Immature natural killer cell (primary cell): ENCODE results near the gene DFFA. TPM values are rescaled to one million over a fixed set of nuclear protein-coding genes. Genes with fewer than 3 reads are reported as not detected.
"Not testable (repeated sequence)": the region's sequence is repeated elsewhere in the genome, so short reads cannot be mapped to it uniquely, and the experiment has no call there.

Experiments
- DNase-seq, 3 donors: peaks; one replicate each; pipeline ENCODE4 v3.0.0; 2022; ENCODE audit warnings: mixed read lengths in 1 of 3
- H3K27ac Mint-ChIP-seq, 6 donors: one replicate each; pipeline ENCODE4 v1.8.0; 2020; ENCODE audit warnings: mixed read lengths in 6 of 6, mild to moderate bottlenecking in 5 of 6, inconsistent platforms in 4 of 6, moderate library complexity in 3 of 6
- H3K27me3 Mint-ChIP-seq, 3 donors: one replicate each; pipeline ENCODE4 v1.8.0; 2020 to 2021; ENCODE audit warnings: low read depth in 3 of 3, mild to moderate bottlenecking in 3 of 3, mixed read lengths in 3 of 3, moderate library complexity in 3 of 3, inconsistent platforms in 1 of 3
- H3K36me3 Mint-ChIP-seq, 3 donors: one replicate each; pipeline ENCODE4 v1.8.0; 2020; ENCODE audit warnings: mixed read lengths in 3 of 3, inconsistent platforms in 2 of 3, mild to moderate bottlenecking in 2 of 3
- H3K4me1 Mint-ChIP-seq, 2 donors: one replicate each; pipeline ENCODE4 v1.8.0; 2020; ENCODE audit warnings: inconsistent platforms in 2 of 2, mild to moderate bottlenecking in 2 of 2, mixed read lengths in 2 of 2, moderate library complexity in 1 of 2
- H3K4me3 Mint-ChIP-seq, 5 donors: one replicate each; pipeline ENCODE4 v1.8.0; 2020; ENCODE audit warnings: mild to moderate bottlenecking in 5 of 5, mixed read lengths in 5 of 5, inconsistent platforms in 3 of 5, moderate library complexity in 3 of 5
- H3K9me3 Mint-ChIP-seq, 6 donors: one replicate each; pipeline ENCODE4 v1.8.0; 2020; ENCODE audit warnings: mild to moderate bottlenecking in 6 of 6, mixed read lengths in 6 of 6, inconsistent platforms in 4 of 6, moderate library complexity in 3 of 6
- polyA plus RNA-seq, 3 donors: library from polyadenylated mRNA; unstranded; fragments of 300-500 nt; fragmentation: Illumina TruSeq; gene quantifications; one replicate each; pipeline ENCODE4 v1.2.3, GENCODE V29; 2021

The DFFA gene
- polyA plus RNA-seq, 3 donors from 2014 or later = 24.9 to 37.6 (median 28.6) TPM

- peaks cover 2 to 10% (median 2%) of the 10 kb centered on the region in 3 donors for H3K27me3 Mint-ChIP-seq
- no peak overlapping the region for H3K4me3 Mint-ChIP-seq
Measured at GRCh38 chr1:10424651-10425050, 47.7 kb downstream of the DFFA start.

GRCh38 chr1:10424034-10424433, 48.3 kb downstream of the DFFA start:
- Mint-ChIP-seq H3K4me1 (peaks cover 3 to 5% of the 10 kb centered on the region in 2 donors), H3K27ac (no peak overlapping the region), H3K36me3 (peaks cover 9 to 15% (median 13%) of the 10 kb centered on the region in 3 donors), H3K27me3 (peaks cover 2 to 4% (median 2%) of the 10 kb centered on the region in 3 donors), H3K9me3 (no peaks in the 10 kb centered on the region), H3K4me3 (no peak overlapping the region)
- no peak for DNase-seq

More at GRCh38 chr1:10424651-10425050, 47.7 kb downstream of the DFFA start:
- Mint-ChIP-seq H3K4me1 (peaks cover 3 to 5% of the 10 kb centered on the region in 2 donors), H3K9me3 (no peaks in the 10 kb centered on the region), H3K27ac (no peak overlapping the region), H3K36me3 (peaks cover 4 to 10% (median 10%) of the 10 kb centered on the region in 3 donors)
- DNase-seq = no peak

GRCh38 chr1:10421637-10422036, 50.7 kb downstream of the DFFA start:
- no peak for DNase-seq
- Mint-ChIP-seq H3K4me1 (no peaks in the 10 kb centered on the region), H3K9me3 (no peaks in the 10 kb centered on the region), H3K4me3 (no peak overlapping the region), H3K27me3 (peaks cover 0 to 2% (median 2%) of the 10 kb centered on the region in 3 donors), H3K27ac (no peak overlapping the region), H3K36me3 (peaks cover 13 to 33% (median 15%) of the 10 kb centered on the region in 3 donors)

- H3K36me3 Mint-ChIP-seq = peaks cover 16 to 44% (median 19%) of the 10 kb centered on the region in 3 donors
- no peaks in the 10 kb centered on the region for H3K9me3 Mint-ChIP-seq
Measured at GRCh38 chr1:10419351-10419750, 53.0 kb downstream of the DFFA start.

GRCh38 chr1:10418741-10419140, 53.6 kb downstream of the DFFA start:
- not testable (repeated sequence) for DNase-seq, H3K27ac Mint-ChIP-seq, H3K4me1 Mint-ChIP-seq, H3K9me3 Mint-ChIP-seq, H3K27me3 Mint-ChIP-seq, H3K4me3 Mint-ChIP-seq
- peaks cover 16 to 50% (median 23%) of the 10 kb centered on the region in 3 donors for H3K36me3 Mint-ChIP-seq

More at GRCh38 chr1:10419351-10419750, 53.0 kb downstream of the DFFA start:
- Mint-ChIP-seq H3K4me1 (peaks cover 0 to 3% of the 10 kb centered on the region in 2 donors), H3K4me3 (no peak overlapping the region), H3K27me3 (peaks cover 0 to 2% (median 2%) of the 10 kb centered on the region in 3 donors), H3K27ac (peak overlapping the region in 1 of 6 donors; percentile 50)
- DNase-seq = no peak

GRCh38 chr1:10415967-10416366, 56.4 kb downstream of the DFFA start:
- DNase-seq, H3K27me3 Mint-ChIP-seq, H3K27ac Mint-ChIP-seq, H3K4me1 Mint-ChIP-seq, H3K4me3 Mint-ChIP-seq, H3K9me3 Mint-ChIP-seq: not testable (repeated sequence)
- peaks cover 27 to 75% (median 43%) of the 10 kb centered on the region in 3 donors for H3K36me3 Mint-ChIP-seq

- DNase-seq = no peak
Measured at GRCh38 chr1:10415211-10415930, 57.0 kb downstream of the DFFA start.

GRCh38 chr1:10407201-10407600, 65.1 kb downstream of the DFFA start:
- Mint-ChIP-seq H3K27ac (no peak overlapping the region), H3K4me1 (no peaks in the 10 kb centered on the region), H3K4me3 (no peak overlapping the region), H3K36me3 (peaks cover 15 to 49% (median 31%) of the 10 kb centered on the region in 3 donors), H3K9me3 (no peaks in the 10 kb centered on the region), H3K27me3 (peaks cover 0 to 2% (median 0%) of the 10 kb centered on the region in 3 donors)
- no peak for DNase-seq

More at GRCh38 chr1:10415211-10415930, 57.0 kb downstream of the DFFA start:
- H3K27me3 Mint-ChIP-seq = no peaks in the 10 kb centered on the region
- peaks cover 26 to 74% (median 43%) of the 10 kb centered on the region in 3 donors for H3K36me3 Mint-ChIP-seq
- no peaks in the 10 kb centered on the region for H3K9me3 Mint-ChIP-seq
- no peak overlapping the region for H3K27ac Mint-ChIP-seq
- H3K4me3 Mint-ChIP-seq = no peak overlapping the region
- peaks cover 0 to 3% of the 10 kb centered on the region in 2 donors for H3K4me1 Mint-ChIP-seq

Other genes starting within 250 kb of the DFFA start
- 10 to 100 TPM; 43.9 to 51.3 (median 44.8) TPM for gene PGD, start 73.5 kb downstream of the DFFA start, polyA plus RNA-seq
- 10 to 100 TPM in 1 of 3 donors, 1 to 10 TPM in 2; 7.8 to 12.1 (median 8.1) TPM for gene CENPS, start 42.1 kb downstream of the DFFA start, polyA plus RNA-seq
- gene CORT, start 22.5 kb downstream of the DFFA start, polyA plus RNA-seq = not detected
- 1 to 10 TPM; 2.0 to 7.5 (median 4.1) TPM for gene PEX14, start 2.4 kb upstream of the DFFA start, polyA plus RNA-seq